HG02588 (cell line): ENCODE data around the gene SPTAN1.
"Not testable (repeated sequence)": the region's sequence is repeated elsewhere in the genome, so short reads cannot be mapped to it uniquely, and the experiment has no call there.

Experiments
- ATAC-seq: cut with Tn5 transposase; IDR thresholded peaks from one replicate; pipeline ENCODE4 v1.9.1; 2021; ENCODE audit warnings: mild to moderate bottlenecking, moderate library complexity; ENCODE audit not compliant: unreplicated experiment

Gene SPTAN1

GRCh38 chr9:128552744-128553440 is 505 bp downstream of the SPTAN1 start:
- peak; percentile 36 for ATAC-seq

GRCh38 chr9:128553728-128554127 is 1.3 kb downstream of the SPTAN1 start:
- ATAC-seq: no peak

GRCh38 chr9:128554155-128554862 is 1.9 kb downstream of the SPTAN1 start:
- no peak for ATAC-seq

- no peak for ATAC-seq
These were observed 2.9 kb downstream of the SPTAN1 start for GRCh38 chr9:128555180-128555721.

GRCh38 chr9:128556276-128556675 is 3.9 kb downstream of the SPTAN1 start:
- ATAC-seq: no peak

GRCh38 chr9:128556926-128557634 is 4.7 kb downstream of the SPTAN1 start:
- no peak for ATAC-seq

- peak; percentile 51 for ATAC-seq
These were observed 6.3 kb downstream of the SPTAN1 start for GRCh38 chr9:128558431-128559310.

GRCh38 chr9:128565578-128565977 is 13.2 kb downstream of the SPTAN1 start:
- no peak for ATAC-seq

GRCh38 chr9:128568470-128569078 is 16.2 kb downstream of the SPTAN1 start:
- no peak for ATAC-seq

- no peak for ATAC-seq
These were observed 23.1 kb downstream of the SPTAN1 start for GRCh38 chr9:128575469-128575868.

GRCh38 chr9:128575916-128576315 is 23.5 kb downstream of the SPTAN1 start:
- no peak for ATAC-seq

GRCh38 chr9:128577206-128577605 is 24.8 kb downstream of the SPTAN1 start:
- no peak for ATAC-seq

- no peak for ATAC-seq
These were observed 26.8 kb downstream of the SPTAN1 start for GRCh38 chr9:128579194-128579593.

GRCh38 chr9:128580731-128581130 is 28.3 kb downstream of the SPTAN1 start:
- ATAC-seq: no peak

- ATAC-seq: not testable (repeated sequence)
These were observed 32.8 kb downstream of the SPTAN1 start for GRCh38 chr9:128585155-128585554.

GRCh38 chr9:128586934-128587333 is 34.5 kb downstream of the SPTAN1 start:
- ATAC-seq: not testable (repeated sequence)

- no peak for ATAC-seq
These were observed 35.1 kb downstream of the SPTAN1 start for GRCh38 chr9:128587453-128587852.

- ATAC-seq: no peak
These were observed 36.3 kb downstream of the SPTAN1 start for GRCh38 chr9:128588581-128589233.

- ATAC-seq: no peak
These were observed 40.7 kb downstream of the SPTAN1 start for GRCh38 chr9:128593039-128593438.

- ATAC-seq: no peak
These were observed 41.5 kb downstream of the SPTAN1 start for GRCh38 chr9:128593856-128594255.
